Stimulated activated naive CD4-positive, alpha-beta T cell treated with Interleukin-2 at 50 U/mL for 16 hours (primary cell): ENCODE results near the gene APOBR.
"Not testable (repeated sequence)": the region's sequence is repeated elsewhere in the genome, so short reads cannot be mapped to it uniquely, and the experiment has no call there.

Source experiments
- DNase-seq: peaks from one replicate; lab custom pipeline; 2025; lab: John Stamatoyannopoulos, UW

Gene APOBR

GRCh38 chr16:28527985-28528384, 33.5 kb downstream of the APOBR start:
- no peak for DNase-seq

GRCh38 chr16:28528463-28528867, 34.0 kb downstream of the APOBR start:
- no peak for DNase-seq

- no peak for DNase-seq
Measured at GRCh38 chr16:28529124-28529523, 34.7 kb downstream of the APOBR start.

GRCh38 chr16:28531777-28532744, 37.6 kb downstream of the APOBR start:
- no peak for DNase-seq

- DNase-seq: no peak
Measured at GRCh38 chr16:28532940-28533647, 38.7 kb downstream of the APOBR start.

- DNase-seq: no peak
Measured at GRCh38 chr16:28534542-28535373, 40.3 kb downstream of the APOBR start.

GRCh38 chr16:28537076-28537475, 42.6 kb downstream of the APOBR start:
- no peak for DNase-seq

GRCh38 chr16:28537964-28538732, 43.7 kb downstream of the APOBR start:
- no peak for DNase-seq

GRCh38 chr16:28538733-28539596, 44.5 kb downstream of the APOBR start, which contains the start of gene NUPR1:
TSS of gene NUPR1 (minus strand) at chr16:28538974. CDS start at chr16:28538907, 67 bp downstream.
- DNase-seq: no peak

- no peak for DNase-seq
Measured at GRCh38 chr16:28540346-28540745, 45.9 kb downstream of the APOBR start.

- DNase-seq: no peak
Measured at GRCh38 chr16:28542646-28543045, 48.2 kb downstream of the APOBR start.

GRCh38 chr16:28543072-28543471, 48.6 kb downstream of the APOBR start:
- no peak for DNase-seq

GRCh38 chr16:28544998-28545397, 50.6 kb downstream of the APOBR start:
- DNase-seq: no peak

GRCh38 chr16:28545964-28546363, 51.5 kb downstream of the APOBR start:
- not testable (repeated sequence) for DNase-seq

GRCh38 chr16:28546626-28547025, 52.2 kb downstream of the APOBR start:
- DNase-seq: no peak

GRCh38 chr16:28548306-28548802, 53.9 kb downstream of the APOBR start:
- DNase-seq: no peak
